Spleen (tissue), 7 donors: ENCODE results near the gene NHERF1.

Experiments
- POLR2A ChIP-seq, 3 donors: fragments of 450-650 bp; IDR thresholded peaks; one replicate each; pipeline ENCODE4 v1.5.1; 2017; ENCODE audit warnings: antibody characterized with exemption in 3 of 3, mild to moderate bottlenecking in 1 of 3
- POLR2AphosphoS5 ChIP-seq, 3 donors: sonication (generic); formaldehyde crosslinking; IDR thresholded peaks; one replicate each; pipeline ENCODE4 v1.5.1; 2017; ENCODE audit warnings: antibody characterized with exemption in 3 of 3
- TF ChIP-seq, protein P1 (sequence below), 11 experiments: fragments of 200-600 bp in 7 of 11; fragments of 450-650 bp in 4 of 11; sonication (generic) in 4 of 11; IDR thresholded peaks in 8 of 11; conservative IDR thresholded peaks in 3 of 11; 1 replicate in 7 of 11; 2 replicates in 4 of 11; pipeline versions ENCODE4 v1.4.0 to v1.8.0; 2016 to 2021; ENCODE audit warnings: antibody characterized with exemption in 11 of 11, inconsistent platforms in 4 of 11, mild to moderate bottlenecking in 1 of 11
- donor health status: DM: no; HTN: no; CAD: no; lungs with moderate emphysema.
- donor health status: DM: no; HTN: no; CAD: no.
- donor health status: DM: no; HTN: no; CAD: no.

GRCh38 chr17:74785096-74785980 is 36.9 kb downstream of the NHERF1 start:
- TF ChIP-seq, protein P1, sequence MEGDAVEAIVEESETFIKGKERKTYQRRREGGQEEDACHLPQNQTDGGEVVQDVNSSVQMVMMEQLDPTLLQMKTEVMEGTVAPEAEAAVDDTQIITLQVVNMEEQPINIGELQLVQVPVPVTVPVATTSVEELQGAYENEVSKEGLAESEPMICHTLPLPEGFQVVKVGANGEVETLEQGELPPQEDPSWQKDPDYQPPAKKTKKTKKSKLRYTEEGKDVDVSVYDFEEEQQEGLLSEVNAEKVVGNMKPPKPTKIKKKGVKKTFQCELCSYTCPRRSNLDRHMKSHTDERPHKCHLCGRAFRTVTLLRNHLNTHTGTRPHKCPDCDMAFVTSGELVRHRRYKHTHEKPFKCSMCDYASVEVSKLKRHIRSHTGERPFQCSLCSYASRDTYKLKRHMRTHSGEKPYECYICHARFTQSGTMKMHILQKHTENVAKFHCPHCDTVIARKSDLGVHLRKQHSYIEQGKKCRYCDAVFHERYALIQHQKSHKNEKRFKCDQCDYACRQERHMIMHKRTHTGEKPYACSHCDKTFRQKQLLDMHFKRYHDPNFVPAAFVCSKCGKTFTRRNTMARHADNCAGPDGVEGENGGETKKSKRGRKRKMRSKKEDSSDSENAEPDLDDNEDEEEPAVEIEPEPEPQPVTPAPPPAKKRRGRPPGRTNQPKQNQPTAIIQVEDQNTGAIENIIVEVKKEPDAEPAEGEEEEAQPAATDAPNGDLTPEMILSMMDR (IDR thresholded peaks at IDR 0.05 in 8 of 11, conservative IDR thresholded peaks at IDR 0.05 in 3 of 11): no peak
- TF ChIP-seq POLR2AphosphoS5 (IDR thresholded peaks at IDR 0.05) (no peak), POLR2A (IDR thresholded peaks at IDR 0.05) (no peak)
